Neuron (in vitro differentiated cells): ENCODE results near the gene TESK1.

Source experiments
- H2AFZ ChIP-seq: one replicate; pipeline ENCODE4 v1.6.1; 2013; ENCODE audit warnings: low read depth, mild to moderate bottlenecking, inconsistent platforms, low read length, moderate library complexity
- H3K27me3 ChIP-seq: one replicate; pipeline ENCODE4 v1.6.1; 2013; ENCODE audit warnings: low read length; ENCODE audit not compliant: insufficient read depth
- H3K36me3 ChIP-seq: one replicate; pipeline ENCODE4 v1.6.1; 2013; ENCODE audit warnings: low read length; ENCODE audit not compliant: insufficient read depth
- H3K4me1 ChIP-seq: one replicate; pipeline ENCODE4 v1.6.1; 2013; ENCODE audit warnings: low read length; ENCODE audit not compliant: insufficient read depth
- H3K4me3 ChIP-seq: 2 replicates; pipeline ENCODE4 v1.5.1; 2013; ENCODE audit warnings: mild to moderate bottlenecking, low read length, moderate library complexity
- H3K9me3 ChIP-seq: one replicate; pipeline ENCODE4 v1.6.1; 2013; ENCODE audit warnings: low read length

The TESK1 gene

GRCh38 chr9:35649431-35650340 is 44.6 kb downstream of the TESK1 start:
- Histone ChIP-seq H3K36me3 (no peaks in the 10 kb centered on the region), H3K27me3 (no peaks in the 10 kb centered on the region), H2AFZ (no peak overlapping the region), H3K9me3 (no peaks in the 10 kb centered on the region), H3K4me1 (peaks cover 10% of the 10 kb centered on the region), H3K4me3 (no peak overlapping the region)

GRCh38 chr9:35650341-35651158 is 45.5 kb downstream of the TESK1 start, which contains the start of gene SIT1:
TSS of gene SIT1 (minus strand) at chr9:35650931. CDS start at chr9:35650853, 78 bp downstream.
- Histone ChIP-seq H3K27me3 (no peaks in the 10 kb centered on the region), H3K4me3 (no peak within 1 kb of the TSS), H3K4me1 (peaks cover 10% of the 10 kb centered on the region), H3K9me3 (no peaks in the 10 kb centered on the region), H2AFZ (no peak within 1 kb of the TSS), H3K36me3 (no peaks in the 10 kb centered on the region)

GRCh38 chr9:35651956-35652828 is 47.1 kb downstream of the TESK1 start:
- Histone ChIP-seq H2AFZ (no peak overlapping the region), H3K4me1 (peaks cover 7% of the 10 kb centered on the region), H3K36me3 (no peaks in the 10 kb centered on the region), H3K9me3 (no peaks in the 10 kb centered on the region), H3K4me3 (no peak overlapping the region), H3K27me3 (no peaks in the 10 kb centered on the region)

GRCh38 chr9:35652829-35653209 is 47.8 kb downstream of the TESK1 start:
- Histone ChIP-seq H3K9me3 (no peaks in the 10 kb centered on the region), H3K36me3 (no peaks in the 10 kb centered on the region)

GRCh38 chr9:35653611-35654010 is 48.5 kb downstream of the TESK1 start:
- Histone ChIP-seq H2AFZ (no peak overlapping the region), H3K4me1 (peaks cover 4% of the 10 kb centered on the region), H3K4me3 (no peak overlapping the region), H3K36me3 (no peaks in the 10 kb centered on the region), H3K27me3 (no peaks in the 10 kb centered on the region), H3K9me3 (no peaks in the 10 kb centered on the region)

More at GRCh38 chr9:35652829-35653209, 47.8 kb downstream of the TESK1 start:
- Histone ChIP-seq H3K4me3 (no peak overlapping the region), H3K27me3 (no peaks in the 10 kb centered on the region), H2AFZ (no peak overlapping the region), H3K4me1 (peaks cover 4% of the 10 kb centered on the region)

- no peak overlapping the region for H3K4me3 ChIP-seq
- no peaks in the 10 kb centered on the region for H3K27me3 ChIP-seq
- no peak overlapping the region for H2AFZ ChIP-seq
- H3K4me1 ChIP-seq, result peaks cover 13% of the 10 kb centered on the region
- H3K9me3 ChIP-seq, result no peaks in the 10 kb centered on the region
- H3K36me3 ChIP-seq, result peaks cover 14% of the 10 kb centered on the region
Observed at GRCh38 chr9:35656348-35656747, 51.3 kb downstream of the TESK1 start.

- H2AFZ ChIP-seq, result peak overlapping the region; percentile 56
- H3K4me3 ChIP-seq, result peak overlapping the region; percentile 48
Observed at GRCh38 chr9:35656831-35657545, 51.9 kb downstream of the TESK1 start.

GRCh38 chr9:35657546-35658136 is 52.6 kb downstream of the TESK1 start, which contains the start of gene RMRP:
TSS of gene RMRP (minus strand) at chr9:35658019.
- H2AFZ ChIP-seq, result peak within 1 kb of the TSS; percentile 56
- H3K4me1 ChIP-seq, result peaks cover 13% of the 10 kb centered on the region
- H3K36me3 ChIP-seq, result peaks cover 21% of the 10 kb centered on the region
- H3K27me3 ChIP-seq, result no peaks in the 10 kb centered on the region
- no peaks in the 10 kb centered on the region for H3K9me3 ChIP-seq
- H3K4me3 ChIP-seq, result peak within 1 kb of the TSS; percentile 86

More at GRCh38 chr9:35656831-35657545, 51.9 kb downstream of the TESK1 start:
- H3K9me3 ChIP-seq, result no peaks in the 10 kb centered on the region
- H3K36me3 ChIP-seq, result peaks cover 20% of the 10 kb centered on the region
- H3K4me1 ChIP-seq, result peaks cover 13% of the 10 kb centered on the region
- H3K27me3 ChIP-seq, result no peaks in the 10 kb centered on the region

GRCh38 chr9:35658137-35658967 is 53.3 kb downstream of the TESK1 start, which contains the start of gene CCDC107:
TSS of gene CCDC107 (plus strand) at chr9:35658292. CDS start at chr9:35658380, 88 bp downstream.
- Histone ChIP-seq H3K4me3 (peak within 1 kb of the TSS; percentile 86), H2AFZ (peak within 1 kb of the TSS; percentile 56), H3K9me3 (no peaks in the 10 kb centered on the region), H3K36me3 (peaks cover 26% of the 10 kb centered on the region), H3K27me3 (no peaks in the 10 kb centered on the region), H3K4me1 (peaks cover 13% of the 10 kb centered on the region)

- no peaks in the 10 kb centered on the region for H3K9me3 ChIP-seq
- peaks cover 17% of the 10 kb centered on the region for H3K4me1 ChIP-seq
- peaks cover 26% of the 10 kb centered on the region for H3K36me3 ChIP-seq
- H2AFZ ChIP-seq, result peak overlapping the region; percentile 33
- no peaks in the 10 kb centered on the region for H3K27me3 ChIP-seq
- H3K4me3 ChIP-seq, result peak overlapping the region; percentile 86
Observed at GRCh38 chr9:35658968-35659220, 53.8 kb downstream of the TESK1 start.

GRCh38 chr9:35659340-35659739 is 54.3 kb downstream of the TESK1 start:
- H2AFZ ChIP-seq, result no peak overlapping the region
- H3K27me3 ChIP-seq, result no peaks in the 10 kb centered on the region
- H3K4me1 ChIP-seq, result peaks cover 21% of the 10 kb centered on the region
- H3K4me3 ChIP-seq, result peak overlapping the region; percentile 86
- H3K9me3 ChIP-seq, result no peaks in the 10 kb centered on the region
- peaks cover 26% of the 10 kb centered on the region for H3K36me3 ChIP-seq
